Daoy (cell line): ENCODE measurements around the gene DBNDD1. TPM values are rescaled to one million over a fixed set of nuclear protein-coding genes. Genes with fewer than 3 reads are reported as not detected.

Experiments
- DNase-seq: peaks from one replicate; pipeline ENCODE4 v3.0.0-alpha.2; 2015; ENCODE audit warnings: low read depth
- total RNA-seq: library from RNA; depleted of rRNA; stranded (reverse); fragments of >200 nt; shearing (Covaris generic); gene quantifications from 2 replicates; pipeline ENCODE4 v1.2.3, GENCODE V29; 2014

The DBNDD1 gene
- total RNA-seq, 1 experiment from 2014 or later, result 2.6 TPM

GRCh38 chr16:90035902-90036301, 16.6 kb upstream of the DBNDD1 start:
- DNase-seq, result no peak

DNA sequence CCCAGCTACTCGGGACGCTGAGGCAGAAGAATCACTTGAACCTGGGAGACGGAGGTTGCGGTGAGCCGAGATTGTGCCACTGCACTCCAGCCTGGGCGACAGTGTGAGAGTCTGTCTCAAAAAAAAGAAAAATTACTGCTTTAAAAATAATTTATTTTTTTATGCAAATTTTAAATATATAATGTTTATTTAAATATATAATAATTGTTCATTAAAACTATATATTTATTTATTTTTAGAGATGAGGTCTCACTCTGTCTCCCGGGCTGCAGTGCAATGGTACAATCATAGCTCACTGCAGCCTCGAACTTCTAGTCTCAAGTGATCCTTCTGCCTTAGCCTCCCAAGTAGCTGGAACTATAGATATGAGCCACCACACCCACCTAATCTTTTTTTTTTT, 15.2 kb upstream of the DBNDD1 start:
- no peak for DNase-seq

DNA sequence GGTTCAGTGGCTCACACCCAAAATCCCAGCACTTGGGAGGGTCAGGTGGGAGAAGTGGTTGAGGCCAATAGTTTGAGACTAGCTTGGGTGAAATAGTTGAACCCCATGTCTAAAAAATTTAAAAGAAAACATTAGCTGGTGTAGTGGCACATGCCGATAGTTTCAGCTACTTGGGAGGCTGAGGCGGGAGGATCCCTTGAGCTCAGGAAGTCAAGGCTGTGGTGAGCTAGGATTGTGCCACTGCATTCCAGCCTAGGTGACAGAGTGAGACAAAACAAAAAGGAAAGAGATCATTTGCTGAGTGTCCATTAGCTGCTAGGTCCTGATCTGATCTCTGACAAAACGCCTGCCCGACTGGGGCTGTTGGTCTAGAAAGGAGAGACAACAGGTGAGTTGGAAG, 14.1 kb upstream of the DBNDD1 start:
- DNase-seq, result no peak

DNA sequence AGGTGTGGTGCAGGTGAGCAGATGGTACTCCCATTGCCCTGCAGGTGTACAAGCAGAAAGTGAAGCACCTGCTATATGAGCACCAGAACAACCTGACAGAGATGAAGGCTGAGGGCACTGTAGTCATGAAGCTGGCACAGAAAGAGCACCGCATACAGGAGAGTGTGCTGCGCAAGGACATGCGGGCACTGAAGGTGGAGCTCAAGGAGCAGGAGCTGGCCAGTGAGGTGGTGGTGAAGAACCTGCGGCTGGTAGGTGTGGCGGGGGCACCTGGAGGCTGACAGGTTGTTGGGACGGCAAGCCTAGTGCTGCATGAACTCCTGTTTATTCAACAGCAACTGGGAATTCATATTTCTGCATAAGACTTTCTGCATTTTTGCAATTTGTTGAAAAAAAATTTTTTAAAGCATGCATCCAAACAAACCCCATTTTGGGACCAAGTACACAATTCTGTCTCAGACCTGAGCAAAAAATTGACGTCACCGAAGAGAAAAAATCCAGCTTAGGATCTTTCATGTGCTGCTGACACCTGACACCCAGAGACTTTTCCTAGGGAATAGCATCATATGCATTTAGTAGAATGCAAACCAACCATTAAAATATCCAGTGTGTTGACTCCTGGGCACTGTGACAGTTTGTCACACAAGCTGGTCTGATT, 13.5 kb upstream of the DBNDD1 start:
- DNase-seq, result no peak

- DNase-seq, result no peak
Measured at GRCh38 chr16:90031931-90032673, 12.8 kb upstream of the DBNDD1 start.

GRCh38 chr16:90031186-90031930, 12.1 kb upstream of the DBNDD1 start:
- no peak for DNase-seq

DNA sequence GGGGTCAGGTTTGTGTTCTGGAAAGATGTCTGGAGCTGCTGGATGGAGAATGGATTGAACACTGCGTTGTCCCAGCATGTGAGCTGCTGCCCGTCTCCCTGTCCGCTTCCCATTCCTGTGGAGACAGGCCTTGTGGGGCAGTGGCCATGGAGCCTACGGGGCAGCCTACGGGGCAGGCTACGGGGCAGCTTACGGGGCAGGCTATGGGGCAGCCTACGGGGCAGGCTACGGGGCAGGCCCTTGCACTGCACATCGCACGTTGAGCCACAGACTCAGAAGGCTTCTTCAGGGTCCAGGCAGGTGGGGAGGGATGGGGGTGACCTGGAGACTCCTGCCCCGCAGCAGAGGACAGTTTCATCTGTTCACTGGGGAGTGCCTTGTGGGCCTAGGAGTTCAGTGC, 9.7 kb upstream of the DBNDD1 start:
- DNase-seq, result no peak

- DNase-seq, result no peak
Measured at GRCh38 chr16:90027611-90028010, 8.4 kb upstream of the DBNDD1 start.

DNA sequence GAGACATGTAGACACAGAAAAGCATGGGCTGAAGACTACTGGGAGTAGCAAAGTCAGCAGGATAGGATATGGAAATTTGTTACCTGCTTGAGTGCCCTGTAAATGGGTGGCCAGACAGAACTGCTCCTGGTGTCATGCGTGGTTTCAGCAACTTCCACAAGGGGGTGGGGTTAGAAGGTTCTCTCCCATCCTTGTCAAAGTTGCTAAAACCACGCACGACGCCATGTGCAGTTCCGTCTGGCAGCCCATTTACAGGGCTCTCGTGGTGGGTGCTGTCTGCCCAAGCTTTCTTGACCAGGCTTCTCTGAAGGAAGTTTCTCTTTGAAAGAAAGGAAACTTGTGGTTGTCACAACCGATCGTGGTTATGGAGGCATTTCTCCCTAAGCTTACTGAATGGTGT, 6.9 kb upstream of the DBNDD1 start:
- DNase-seq, result no peak

- DNase-seq, result no peak
Measured at GRCh38 chr16:90023078-90023447, 3.8 kb upstream of the DBNDD1 start.

GRCh38 chr16:90022209-90023077, 3.2 kb upstream of the DBNDD1 start:
- peak; percentile 92 for DNase-seq

DNA sequence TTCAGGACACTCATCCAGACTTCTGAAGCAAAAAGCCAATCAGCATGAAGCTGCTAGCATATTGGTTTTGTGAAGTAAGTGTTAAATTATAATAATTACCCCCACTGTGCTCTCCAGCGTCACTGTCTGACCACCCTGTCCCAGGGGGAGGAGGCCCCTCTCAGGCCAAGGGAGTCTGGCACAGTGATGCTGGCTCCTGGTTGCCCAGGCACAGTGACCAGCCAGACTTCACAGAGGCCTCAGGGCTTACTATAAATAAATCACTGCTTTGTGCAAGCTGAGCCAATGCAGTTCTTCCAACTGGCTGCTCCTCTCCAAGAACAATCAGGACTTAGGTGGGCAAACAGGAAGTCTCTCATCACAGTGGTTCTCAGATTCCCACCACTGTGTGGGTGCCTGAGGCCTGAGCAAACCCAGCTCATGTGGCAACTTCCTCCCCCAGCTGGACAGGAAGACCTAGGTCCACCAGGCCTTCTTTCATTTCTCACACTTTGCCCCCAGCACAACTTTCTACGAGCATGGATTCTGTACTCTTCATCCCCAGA, 1.7 kb upstream of the DBNDD1 start:
- DNase-seq, result peak; percentile 83

DNA sequence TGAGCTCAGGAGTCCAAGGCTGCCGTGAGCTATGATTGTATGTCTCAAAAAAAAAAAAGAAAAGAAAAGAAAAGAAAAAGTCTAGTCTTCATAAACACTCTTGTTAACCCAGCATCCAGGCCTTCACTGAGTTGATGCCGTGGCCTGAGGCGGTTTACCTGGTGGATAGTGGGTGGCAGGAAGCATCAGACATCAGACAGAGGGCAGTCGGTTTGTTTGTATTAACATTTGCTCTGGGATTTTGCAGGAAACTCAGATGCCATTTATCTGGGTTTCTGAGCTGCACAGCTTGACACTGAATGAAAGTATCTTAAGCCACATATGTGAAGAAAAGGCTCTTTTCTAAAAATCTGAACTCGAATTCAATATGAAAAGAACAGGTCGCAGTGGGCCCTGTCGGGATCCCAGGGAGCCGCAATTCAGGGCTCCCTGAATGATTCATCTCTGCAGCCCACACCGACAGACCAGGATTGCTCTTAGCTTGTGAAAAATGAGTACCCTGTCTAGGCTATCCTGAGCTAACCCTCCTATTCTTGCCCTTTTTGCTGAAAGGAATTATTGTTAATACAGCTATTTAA, 1.1 kb upstream of the DBNDD1 start:
- DNase-seq, result peak; percentile 62

- DNase-seq, result peak; percentile 80
Measured at GRCh38 chr16:90019543-90020259, 445 bp upstream of the DBNDD1 start.

DNA sequence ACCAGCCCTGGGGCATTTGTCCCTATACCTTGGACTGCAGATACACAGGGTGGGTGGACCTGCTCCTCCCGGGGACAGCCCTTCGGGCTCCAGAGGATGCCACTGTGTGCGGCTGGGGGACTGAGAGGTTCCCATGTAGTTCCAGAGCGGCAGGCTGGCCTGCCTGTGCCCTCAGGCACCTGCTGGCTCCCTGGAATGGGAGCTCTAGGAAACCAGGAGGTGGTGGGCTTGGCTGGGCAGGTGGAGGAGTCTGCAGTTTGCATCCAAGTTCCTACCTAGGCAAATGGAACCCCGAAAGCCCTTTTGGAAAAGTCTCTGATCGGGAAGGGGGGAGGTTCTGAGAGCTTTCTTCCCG, 982 bp downstream of the DBNDD1 start:
- DNase-seq, result no peak

- DNase-seq, result no peak
Measured at GRCh38 chr16:90016339-90016950, 2.8 kb downstream of the DBNDD1 start.

DNA sequence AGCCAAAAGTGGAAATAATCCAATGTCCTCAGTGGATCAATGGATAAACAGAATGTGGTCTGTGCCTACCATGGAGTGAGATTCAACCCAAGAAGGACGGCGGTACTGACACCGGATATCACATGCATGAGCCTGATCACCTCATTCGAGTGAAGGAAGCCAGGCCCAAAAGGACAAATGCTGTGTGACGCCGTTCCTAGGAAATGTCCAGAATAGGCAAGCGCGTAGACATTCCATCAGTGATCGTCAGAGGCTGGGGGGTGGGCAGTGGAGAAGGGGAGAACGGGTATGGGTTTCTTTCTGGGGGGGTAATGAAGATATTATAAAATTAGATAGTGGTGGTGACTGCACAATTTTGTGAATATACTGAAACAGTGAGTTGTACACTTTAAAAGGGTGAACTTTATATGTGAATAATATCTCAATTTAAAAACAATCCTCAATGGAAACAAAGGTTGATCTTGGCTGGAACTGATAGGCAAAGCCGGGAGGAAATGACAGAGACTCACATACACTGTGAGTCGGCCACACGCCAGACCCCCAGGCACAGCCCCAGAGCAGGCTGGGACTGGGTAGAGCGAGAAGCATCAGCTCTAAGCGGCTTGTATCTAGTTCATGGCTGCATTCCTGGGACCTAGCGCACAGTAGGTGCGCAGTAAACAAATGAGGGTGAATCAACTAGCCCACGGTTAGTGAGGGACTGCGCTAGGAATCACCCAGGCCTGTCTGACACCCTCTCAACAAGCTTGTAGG, 3.5 kb downstream of the DBNDD1 start:
- peak; percentile 26 for DNase-seq

GRCh38 chr16:90012991-90013745, 6.1 kb downstream of the DBNDD1 start:
- DNase-seq, result no peak
